ENCODE data around the gene IZUMO4.

Gene IZUMO4

DNA sequence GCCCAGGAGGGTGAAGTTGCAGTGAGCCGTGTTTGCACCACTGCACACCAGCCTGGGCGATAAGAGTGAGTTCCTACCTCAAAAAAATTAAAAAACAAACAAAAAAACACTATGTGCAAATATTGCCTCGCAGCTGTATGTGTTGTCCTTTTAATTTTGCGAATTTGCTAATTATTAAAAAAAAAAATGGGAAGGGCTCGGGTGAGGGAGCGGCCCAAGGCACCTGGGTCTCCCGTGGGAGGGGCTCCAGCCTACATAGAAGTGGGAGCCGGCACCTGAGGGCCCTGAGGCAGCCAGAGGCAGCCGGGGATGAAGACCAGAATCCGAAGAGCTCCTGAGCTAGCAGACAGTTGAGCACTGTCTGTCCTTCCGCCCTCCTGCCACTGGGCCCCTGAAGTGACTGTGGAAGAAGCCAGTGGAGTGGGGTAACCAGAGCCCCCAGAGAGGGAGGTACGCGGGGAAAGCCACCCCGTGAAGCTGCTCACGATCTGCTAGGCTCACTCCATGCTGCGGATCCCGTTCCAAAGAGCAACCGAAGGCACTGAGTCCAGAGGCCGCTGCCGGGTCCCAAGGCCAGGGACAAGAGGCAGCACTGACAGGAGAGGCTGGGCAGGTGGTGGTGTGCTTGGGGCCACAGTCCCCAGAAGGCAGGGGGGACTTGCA lies 6.5 kb downstream of the IZUMO4 start:
- DNase-seq = no peak

DNA sequence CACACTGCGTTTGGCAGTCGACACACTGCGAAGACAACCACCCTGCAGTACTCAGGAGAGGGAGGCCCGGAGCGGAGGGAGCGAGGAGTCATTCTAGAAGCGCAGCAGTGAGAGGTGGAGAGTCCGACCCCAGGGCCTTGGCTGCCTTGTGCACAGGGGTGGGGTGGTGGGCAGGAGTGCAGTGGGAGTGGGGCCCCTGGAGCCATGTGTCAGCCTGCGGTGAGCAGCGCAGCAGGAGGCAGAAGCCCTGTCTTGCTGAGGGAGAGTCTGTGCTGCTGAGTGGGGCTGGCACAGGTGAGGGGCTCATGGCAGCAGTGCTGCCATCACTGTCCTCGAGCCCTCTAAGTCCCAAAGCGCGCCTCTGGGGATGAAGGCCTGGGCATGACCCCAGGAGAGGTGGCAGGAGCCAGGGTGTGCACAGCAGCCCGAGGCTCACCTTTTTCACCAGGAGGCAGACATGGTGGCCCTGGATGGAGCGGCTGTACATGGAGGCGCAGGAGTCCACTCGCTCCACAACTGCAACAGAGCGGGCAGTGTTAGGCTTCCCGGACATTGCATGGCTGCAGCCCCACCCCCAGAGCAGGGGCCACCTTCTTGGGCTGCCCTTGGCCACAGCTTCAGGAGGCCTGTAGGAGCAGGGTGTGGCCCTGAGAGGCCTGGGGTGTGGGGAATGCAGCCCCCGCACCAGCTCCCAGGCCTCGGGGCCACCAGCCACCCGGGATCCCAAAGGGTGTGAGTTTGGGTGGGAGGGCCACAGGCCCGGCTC lies 11.7 kb downstream of the IZUMO4 start:
- DNase-seq = no peak

DNA sequence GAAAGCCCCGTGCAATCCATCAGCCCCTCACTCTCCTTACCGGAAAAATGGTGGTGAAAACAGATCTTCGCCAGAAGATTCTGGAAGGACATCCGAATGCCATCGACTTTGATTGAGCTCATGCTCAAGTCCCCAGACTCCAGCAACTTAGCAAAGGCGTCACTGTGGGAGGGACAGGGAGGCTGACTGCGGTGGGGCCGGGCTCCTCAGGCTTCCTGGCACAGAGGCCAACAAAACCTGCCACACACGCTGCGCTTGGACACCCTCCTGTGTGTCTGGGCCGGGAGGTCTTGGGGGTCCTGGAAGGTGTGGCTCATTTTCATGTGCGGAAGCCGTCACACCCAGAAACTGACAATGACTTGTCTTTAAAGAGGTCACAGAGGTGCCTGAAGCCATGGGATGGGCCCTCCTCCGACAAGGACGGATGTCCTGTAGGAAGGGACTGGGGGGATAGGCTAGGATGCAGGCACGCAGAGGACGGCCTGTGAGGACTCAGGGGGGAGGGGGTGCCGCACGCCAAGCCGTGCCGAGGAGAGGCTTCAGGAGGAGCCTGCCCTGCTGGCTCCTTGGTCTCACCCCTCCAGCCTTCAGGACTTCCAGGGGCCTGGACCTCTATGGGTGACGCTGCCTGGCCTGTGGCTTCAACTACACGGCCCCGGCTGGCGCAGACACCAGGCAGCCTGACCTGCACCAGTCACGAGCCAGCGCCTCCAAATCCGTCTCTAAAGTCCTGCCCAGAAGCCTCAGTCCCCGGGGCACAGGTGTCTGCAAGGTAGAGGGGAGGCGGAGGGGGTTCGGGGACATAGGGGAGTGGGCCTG lies 12.5 kb downstream of the IZUMO4 start:
- DNase-seq = no peak

DNA sequence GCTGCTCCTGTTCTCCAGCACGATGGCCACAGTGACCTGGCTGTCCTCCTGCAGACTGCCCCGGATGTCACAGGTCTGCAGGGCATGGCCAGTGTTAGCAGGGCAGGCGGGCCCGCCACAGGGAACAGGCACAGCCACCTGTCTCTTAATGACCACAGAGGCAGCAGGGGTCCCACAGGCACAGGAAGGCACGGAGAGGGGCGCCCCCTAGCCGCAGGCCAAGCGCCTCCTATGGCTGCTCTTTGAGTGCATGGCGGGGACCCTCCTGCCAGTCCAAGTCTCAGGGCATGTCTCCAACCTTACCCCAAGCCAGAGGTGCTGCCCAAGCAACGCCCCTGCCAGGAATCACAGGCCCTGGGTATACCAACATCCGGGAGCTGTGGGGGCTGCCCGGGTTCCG lies 14.1 kb downstream of the IZUMO4 start:
- no peak for DNase-seq

DNA sequence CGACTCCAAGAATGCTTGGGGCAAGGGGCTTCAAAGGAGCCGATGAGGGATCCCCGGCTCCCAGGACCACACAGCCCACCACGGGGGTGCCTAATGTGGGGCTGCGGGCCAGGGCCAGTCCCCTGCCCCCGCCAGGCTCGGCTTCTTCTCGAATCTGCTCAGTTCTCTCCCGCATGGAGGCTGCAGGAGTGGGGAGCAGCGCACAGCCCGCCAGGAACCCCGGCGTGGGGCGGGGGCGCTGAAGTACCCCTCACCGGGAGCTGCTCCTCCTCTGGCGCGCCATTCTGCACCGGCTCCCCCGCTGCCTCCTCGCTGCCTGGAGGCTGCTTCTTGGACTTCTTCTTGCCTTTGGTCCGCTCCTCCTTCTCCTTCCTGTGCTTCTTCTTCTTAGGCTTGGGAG lies 14.7 kb downstream of the IZUMO4 start:
- DNase-seq = no peak

DNA sequence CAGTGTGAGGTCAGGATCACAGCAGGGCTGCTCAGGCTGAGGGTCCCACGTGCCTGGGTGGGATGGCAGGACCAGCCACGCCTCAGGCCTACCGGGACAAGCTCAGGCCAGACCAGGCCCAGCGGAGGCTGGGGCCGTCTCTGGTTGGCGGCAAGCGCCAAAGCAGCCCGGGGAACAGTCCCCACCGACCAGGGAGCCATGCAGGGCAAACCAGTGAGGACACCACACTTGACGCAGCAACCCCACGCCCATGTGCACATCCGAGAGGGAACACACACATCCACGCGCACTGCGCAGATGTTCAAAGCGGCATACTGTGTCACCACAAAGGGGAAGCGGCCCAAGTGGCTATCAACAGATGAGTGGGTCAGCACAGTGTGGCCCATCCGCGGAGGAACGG lies 15.2 kb downstream of the IZUMO4 start:
- DNase-seq = no peak

GRCh38 chr19:2112516-2113320 lies 16.0 kb downstream of the IZUMO4 start:
- DNase-seq = no peak

DNA sequence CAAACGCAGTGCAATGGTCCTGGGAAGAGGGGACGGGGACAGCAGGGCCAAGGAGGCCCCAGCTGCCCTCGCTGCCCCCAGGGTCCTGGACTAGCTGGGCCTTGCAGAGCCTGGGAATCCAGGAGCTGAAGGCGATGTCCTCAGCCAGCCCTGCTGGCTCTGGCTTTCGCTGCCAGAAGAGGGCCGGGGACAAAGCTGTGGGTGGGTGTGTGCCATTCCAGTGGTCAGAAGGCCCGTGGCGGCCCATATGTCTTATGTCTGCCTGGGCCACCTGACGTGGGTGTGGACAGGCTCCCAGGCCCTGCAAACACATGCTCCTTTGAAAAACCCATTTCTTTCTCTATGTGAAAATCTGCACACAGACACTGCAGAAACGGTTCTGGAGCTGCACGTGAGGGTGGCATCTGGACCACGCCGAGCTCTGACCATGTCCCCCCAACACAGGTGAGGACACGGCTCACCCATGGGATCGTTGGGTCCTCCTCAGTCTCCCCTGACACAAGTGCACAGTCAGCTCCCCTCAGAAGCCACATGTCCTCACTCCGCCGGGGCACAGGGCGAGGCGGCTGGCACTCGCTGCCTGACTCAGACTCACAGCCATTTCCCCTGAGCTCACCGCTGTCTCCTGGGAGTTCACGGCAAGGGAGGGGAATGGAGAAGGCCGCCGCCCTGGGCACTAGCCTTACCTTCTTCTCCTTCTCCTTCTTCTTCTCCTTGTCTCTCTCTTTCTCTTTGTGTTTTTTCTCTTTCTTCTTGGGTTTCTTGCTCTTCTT lies 16.9 kb downstream of the IZUMO4 start:
- no peak for DNase-seq

- DNase-seq = no peak
These were observed 17.5 kb downstream of the IZUMO4 start for GRCh38 chr19:2114218-2114617.

DNA sequence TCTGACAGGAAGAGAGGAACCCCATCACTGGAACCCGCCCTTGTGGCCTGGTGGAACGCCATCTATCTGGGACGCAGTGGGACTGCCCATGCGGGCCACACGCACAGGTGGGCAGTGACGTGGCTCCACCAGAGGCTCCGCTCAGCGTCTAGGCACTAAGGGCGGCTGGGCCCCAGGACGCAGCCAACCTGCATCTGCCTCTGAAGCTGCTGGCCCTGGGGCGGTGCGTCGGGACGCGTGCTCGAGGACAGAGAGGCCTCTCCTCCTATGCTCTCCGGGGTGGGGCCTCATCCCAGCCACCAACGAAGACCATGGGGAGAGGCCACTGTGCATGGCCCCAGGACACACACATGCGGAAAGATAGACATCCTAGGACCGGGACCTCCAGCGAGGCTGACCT lies 18.1 kb downstream of the IZUMO4 start:
- no peak for DNase-seq

GRCh38 chr19:2115324-2115723 lies 18.6 kb downstream of the IZUMO4 start:
- DNase-seq = no peak

DNA sequence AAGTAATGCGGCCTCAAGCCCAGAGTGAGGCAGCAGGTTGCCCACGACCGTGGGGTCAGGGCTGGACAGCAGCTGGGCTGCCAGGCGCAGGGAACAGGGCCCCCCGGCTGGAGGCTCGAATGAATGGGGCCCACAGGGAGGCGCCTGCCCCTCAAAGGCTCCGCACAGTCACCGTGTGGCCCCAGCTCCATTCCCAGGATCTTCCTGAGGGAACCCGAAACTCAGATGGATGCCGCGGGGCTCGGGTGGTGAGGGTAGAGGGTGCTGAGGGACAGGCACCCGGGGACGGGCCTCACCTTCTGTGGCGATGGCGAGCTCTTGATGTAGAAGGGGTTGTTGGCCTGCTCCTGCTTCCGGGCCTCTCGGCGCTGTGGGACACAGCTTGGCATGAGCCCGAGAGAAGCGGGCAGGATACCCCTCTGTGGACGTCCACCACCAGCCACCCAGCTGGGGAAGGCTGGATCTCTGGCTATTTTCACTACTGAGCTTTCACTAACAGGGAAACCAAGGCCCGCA lies 19.3 kb downstream of the IZUMO4 start:
- DNase-seq = no peak

DNA sequence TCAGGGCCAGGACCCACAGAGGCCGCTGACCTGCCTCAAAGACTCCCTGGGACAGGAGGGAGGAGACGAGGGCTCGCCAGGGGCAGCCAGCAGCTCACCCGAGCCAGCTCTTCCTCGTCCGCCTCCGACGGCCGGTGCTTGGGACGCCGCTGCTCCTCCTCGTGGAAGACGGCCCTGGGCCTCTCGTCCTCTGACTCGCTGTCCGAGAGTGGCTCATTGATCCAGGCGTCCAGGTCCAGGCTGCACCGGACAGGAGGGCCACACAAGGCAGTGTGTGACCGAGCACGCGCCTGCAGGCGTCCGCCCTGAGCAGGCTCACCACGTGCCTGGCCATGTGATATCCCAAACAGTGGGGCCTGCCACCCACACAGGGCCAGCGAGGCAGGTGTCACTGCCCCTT lies 19.8 kb downstream of the IZUMO4 start:
- DNase-seq = no peak

DNA sequence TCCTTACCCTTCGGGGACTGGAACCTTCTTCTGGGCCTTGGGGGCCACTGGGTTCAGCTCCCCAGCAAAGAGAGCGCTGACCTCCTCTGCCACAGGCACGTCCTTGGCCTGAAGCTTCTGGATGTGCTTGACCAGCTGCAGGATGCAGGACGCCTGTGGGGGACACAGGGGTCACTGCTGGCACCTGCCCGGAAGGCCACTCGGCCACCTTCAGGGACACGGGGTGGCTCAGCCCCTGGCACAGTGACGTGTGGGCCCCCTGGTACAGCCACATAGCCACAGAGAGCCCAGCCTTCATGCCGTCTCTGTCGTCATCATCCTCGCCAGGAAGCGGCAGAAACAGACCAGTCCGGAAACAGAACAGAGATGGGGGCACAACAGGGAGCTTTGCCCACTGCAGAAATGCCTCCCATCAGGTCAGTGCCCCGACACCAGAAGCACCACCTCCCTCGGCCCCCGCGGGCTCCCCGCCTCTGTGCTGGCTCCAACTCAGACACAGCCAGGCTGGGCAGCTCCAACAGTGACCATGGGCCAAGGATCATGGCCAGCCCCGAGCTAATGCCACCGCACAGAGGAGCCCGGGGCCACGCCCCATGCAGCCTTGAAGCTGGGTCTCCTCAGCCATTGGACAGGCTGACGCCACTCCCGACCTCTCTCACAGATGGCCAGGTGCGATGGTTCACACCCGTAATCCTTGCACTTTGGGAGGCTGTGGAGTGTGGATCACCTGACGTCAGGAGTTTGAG lies 20.7 kb downstream of the IZUMO4 start:
- DNase-seq = peak in 22 of 58 donors; percentile 6 to 63 (median 25)

DNA sequence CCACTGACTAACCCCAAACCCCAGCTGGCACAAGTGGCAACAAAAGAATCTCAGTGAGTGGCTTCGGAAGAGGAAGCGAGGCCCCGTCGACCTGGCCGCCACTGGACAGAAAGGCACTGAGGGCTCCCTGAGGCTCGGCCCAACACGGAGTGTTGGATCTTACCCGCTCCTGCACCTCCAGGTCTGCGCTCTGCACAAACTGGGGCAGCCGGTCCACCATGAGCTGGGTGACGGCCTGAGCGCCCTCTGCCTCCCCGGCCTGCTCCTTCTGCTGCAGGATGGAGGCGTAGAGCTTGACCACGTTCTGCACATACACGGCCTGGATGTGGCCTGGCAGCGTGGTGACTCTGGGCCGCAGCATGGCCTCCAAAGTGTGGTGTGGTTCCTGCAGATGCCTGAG lies 21.7 kb downstream of the IZUMO4 start:
- no peak for DNase-seq

DNA sequence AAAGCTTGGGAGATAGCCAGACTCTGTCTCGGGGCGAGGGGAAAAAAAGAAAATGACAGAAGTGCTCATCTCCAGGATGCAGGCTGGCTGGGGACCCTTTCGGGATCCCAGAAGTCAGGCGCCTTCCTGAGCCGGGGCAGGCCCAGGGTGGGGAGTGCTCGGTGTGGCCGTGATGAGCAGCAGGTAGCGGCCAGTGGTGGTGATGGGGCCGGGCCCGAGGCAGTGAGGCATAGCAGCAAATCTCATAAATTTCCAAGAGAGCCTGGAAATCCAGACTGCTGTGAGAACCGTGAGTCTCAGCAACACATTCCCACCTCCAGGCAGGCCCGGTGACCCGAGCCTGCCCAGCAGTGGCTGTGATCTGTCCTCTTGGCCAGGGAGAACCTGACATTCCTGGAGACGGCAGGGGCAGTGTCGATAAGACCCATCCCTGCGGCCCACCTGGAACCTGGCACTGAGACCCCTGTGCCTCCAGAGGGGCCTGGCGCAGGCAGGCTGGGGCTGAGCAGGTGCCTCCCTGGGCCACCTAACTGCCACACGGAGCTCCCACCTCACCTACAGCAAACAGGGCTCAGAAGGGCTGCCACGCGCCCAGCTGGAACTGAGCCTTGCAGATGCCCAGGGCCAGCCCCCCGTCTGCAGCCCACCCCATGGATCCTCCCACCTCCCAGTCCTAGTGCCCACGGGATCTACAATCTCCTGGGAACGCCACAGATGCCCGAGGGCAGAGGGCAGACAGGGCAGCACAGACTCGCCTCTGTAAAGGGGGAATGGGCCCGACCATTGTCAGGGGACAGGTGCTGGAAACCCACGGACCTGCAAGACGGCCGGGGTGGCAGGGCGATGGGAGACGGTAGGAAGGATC lies 23.4 kb downstream of the IZUMO4 start:
- DNase-seq = no peak

DNA sequence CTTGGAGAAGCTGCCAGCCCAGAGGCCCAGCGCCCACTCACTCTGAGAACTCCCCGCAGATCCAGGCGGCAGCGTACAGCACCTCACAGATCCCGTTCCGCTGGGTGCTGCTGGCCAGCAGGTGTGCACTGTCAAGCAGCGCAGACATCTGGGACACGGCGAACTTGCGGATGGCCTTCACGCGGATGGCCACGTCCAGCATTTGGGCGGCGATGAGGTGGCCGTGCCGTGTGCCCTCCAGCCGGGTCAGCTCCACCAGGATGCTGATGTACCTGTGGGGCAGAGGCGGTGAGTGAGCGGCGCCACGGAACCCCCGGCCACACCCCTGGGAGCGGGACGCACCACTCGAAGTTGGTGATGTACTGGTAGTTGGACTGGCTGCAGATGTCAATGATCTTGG lies 24.1 kb downstream of the IZUMO4 start:
- no peak for DNase-seq

- no peak for DNase-seq
These were observed 24.8 kb downstream of the IZUMO4 start for GRCh38 chr19:2121416-2122051.

All from anterior cingulate cortex (tissue), 58 donors.